ENCODE data around the gene SHROOM3.

DNA sequence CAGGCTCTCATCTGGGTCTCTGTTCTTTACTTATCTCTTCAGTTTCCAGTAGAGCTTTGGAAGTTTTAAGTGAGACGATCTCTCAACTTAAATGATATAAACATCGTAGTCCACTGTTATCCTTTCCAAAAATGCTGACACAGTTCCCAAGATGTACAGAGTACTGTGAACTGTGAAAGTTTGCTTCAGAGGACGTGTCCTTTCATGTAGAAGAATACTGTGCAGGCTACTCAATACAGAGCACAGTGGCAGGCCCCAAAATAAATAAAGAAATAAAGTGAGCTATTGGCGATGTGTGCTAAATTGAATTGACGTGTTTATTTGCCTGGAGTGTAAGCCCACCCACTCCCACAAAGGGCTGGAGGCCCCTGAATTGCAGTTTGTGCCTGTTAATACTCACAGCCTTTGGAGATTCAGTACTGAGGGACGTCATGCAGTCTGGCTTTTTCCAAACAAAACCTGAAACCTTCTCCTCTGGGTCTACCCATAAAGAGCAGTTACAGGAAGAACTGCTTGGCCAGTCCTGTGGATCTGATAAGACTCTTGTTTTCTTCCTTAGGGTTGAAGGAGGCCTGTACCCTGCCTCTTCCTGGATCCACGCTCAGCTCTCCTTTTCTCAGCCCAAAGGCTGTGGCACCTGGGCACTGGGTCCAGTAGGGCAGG is 396.8 kb downstream of the SHROOM3 start:
- TF ChIP-seq ZC3H10 (CRISPR knock-in tag; IDR thresholded peaks at IDR 0.05): no peak
- no peak for TF ChIP-seq RARB (CRISPR knock-in tag; IDR thresholded peaks at IDR 0.05)
- TF ChIP-seq SNAI2 (CRISPR knock-in tag; IDR thresholded peaks at IDR 0.05): no peak
- TF ChIP-seq ZNF70 (CRISPR knock-in tag; IDR thresholded peaks at IDR 0.05): no peak
- TF ChIP-seq, protein P1, sequence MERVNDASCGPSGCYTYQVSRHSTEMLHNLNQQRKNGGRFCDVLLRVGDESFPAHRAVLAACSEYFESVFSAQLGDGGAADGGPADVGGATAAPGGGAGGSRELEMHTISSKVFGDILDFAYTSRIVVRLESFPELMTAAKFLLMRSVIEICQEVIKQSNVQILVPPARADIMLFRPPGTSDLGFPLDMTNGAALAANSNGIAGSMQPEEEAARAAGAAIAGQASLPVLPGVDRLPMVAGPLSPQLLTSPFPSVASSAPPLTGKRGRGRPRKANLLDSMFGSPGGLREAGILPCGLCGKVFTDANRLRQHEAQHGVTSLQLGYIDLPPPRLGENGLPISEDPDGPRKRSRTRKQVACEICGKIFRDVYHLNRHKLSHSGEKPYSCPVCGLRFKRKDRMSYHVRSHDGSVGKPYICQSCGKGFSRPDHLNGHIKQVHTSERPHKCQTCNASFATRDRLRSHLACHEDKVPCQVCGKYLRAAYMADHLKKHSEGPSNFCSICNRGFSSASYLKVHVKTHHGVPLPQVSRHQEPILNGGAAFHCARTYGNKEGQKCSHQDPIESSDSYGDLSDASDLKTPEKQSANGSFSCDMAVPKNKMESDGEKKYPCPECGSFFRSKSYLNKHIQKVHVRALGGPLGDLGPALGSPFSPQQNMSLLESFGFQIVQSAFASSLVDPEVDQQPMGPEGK (CRISPR knock-in tag; IDR thresholded peaks at IDR 0.05; ENCODE audit: borderline replicate concordance): no peak
- TF ChIP-seq, protein P2, sequence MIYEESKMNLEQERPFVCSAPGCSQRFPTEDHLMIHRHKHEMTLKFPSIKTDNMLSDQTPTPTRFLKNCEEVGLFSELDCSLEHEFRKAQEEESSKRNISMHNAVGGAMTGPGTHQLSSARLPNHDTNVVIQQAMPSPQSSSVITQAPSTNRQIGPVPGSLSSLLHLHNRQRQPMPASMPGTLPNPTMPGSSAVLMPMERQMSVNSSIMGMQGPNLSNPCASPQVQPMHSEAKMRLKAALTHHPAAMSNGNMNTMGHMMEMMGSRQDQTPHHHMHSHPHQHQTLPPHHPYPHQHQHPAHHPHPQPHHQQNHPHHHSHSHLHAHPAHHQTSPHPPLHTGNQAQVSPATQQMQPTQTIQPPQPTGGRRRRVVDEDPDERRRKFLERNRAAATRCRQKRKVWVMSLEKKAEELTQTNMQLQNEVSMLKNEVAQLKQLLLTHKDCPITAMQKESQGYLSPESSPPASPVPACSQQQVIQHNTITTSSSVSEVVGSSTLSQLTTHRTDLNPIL (CRISPR knock-in tag; IDR thresholded peaks at IDR 0.05; ENCODE audit: low read depth): no peak
- TF ChIP-seq, protein P3, sequence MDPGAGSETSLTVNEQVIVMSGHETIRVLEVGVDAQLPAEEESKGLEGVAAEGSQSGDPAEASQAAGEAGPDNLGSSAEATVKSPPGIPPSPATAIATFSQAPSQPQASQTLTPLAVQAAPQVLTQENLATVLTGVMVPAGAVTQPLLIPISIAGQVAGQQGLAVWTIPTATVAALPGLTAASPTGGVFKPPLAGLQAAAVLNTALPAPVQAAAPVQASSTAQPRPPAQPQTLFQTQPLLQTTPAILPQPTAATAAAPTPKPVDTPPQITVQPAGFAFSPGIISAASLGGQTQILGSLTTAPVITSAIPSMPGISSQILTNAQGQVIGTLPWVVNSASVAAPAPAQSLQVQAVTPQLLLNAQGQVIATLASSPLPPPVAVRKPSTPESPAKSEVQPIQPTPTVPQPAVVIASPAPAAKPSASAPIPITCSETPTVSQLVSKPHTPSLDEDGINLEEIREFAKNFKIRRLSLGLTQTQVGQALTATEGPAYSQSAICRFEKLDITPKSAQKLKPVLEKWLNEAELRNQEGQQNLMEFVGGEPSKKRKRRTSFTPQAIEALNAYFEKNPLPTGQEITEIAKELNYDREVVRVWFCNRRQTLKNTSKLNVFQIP (CRISPR knock-in tag; IDR thresholded peaks at IDR 0.05; ENCODE audit: borderline replicate concordance, low read depth): no peak
- no peak for TF ChIP-seq BACH2 (CRISPR knock-in tag; IDR thresholded peaks at IDR 0.05; ENCODE audit: borderline replicate concordance)
- no peak for TF ChIP-seq TOX (CRISPR knock-in tag; IDR thresholded peaks at IDR 0.05; ENCODE audit: borderline replicate concordance)
- TF ChIP-seq ZFP3 (CRISPR knock-in tag; IDR thresholded peaks at IDR 0.05): no peak
- TF ChIP-seq, protein P4, sequence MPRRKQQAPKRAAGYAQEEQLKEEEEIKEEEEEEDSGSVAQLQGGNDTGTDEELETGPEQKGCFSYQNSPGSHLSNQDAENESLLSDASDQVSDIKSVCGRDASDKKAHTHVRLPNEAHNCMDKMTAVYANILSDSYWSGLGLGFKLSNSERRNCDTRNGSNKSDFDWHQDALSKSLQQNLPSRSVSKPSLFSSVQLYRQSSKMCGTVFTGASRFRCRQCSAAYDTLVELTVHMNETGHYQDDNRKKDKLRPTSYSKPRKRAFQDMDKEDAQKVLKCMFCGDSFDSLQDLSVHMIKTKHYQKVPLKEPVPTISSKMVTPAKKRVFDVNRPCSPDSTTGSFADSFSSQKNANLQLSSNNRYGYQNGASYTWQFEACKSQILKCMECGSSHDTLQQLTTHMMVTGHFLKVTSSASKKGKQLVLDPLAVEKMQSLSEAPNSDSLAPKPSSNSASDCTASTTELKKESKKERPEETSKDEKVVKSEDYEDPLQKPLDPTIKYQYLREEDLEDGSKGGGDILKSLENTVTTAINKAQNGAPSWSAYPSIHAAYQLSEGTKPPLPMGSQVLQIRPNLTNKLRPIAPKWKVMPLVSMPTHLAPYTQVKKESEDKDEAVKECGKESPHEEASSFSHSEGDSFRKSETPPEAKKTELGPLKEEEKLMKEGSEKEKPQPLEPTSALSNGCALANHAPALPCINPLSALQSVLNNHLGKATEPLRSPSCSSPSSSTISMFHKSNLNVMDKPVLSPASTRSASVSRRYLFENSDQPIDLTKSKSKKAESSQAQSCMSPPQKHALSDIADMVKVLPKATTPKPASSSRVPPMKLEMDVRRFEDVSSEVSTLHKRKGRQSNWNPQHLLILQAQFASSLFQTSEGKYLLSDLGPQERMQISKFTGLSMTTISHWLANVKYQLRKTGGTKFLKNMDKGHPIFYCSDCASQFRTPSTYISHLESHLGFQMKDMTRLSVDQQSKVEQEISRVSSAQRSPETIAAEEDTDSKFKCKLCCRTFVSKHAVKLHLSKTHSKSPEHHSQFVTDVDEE (CRISPR knock-in tag; IDR thresholded peaks at IDR 0.05): no peak
